ENCODE data around the gene SOX15. TPM values are rescaled to one million over a fixed set of nuclear protein-coding genes. Genes with fewer than 3 reads are reported as not detected.

Gene SOX15
- total RNA-seq, 1 experiment from 2014 or later, result 0.33 TPM

- peaks cover 30% of the 10 kb centered on the region for H3K4me1 ChIP-seq (ENCODE audit: control insufficient read depth, insufficient read depth, low read length)
- peaks cover 4% of the 10 kb centered on the region; the same call in 1 of the 2 replicates for H3K36me3 ChIP-seq (ENCODE audit: control insufficient read depth, insufficient read depth, low read length)
- TF ChIP-seq TCF7L2 (IDR thresholded peaks at IDR 0.05; ENCODE audit: low read depth, low read length), result no peak
- no peak for TF ChIP-seq SIN3A (IDR thresholded peaks at IDR 0.05; ENCODE audit: borderline replicate concordance, insufficient read depth, low read depth, low read length)
- no peak for TF ChIP-seq REST (IDR thresholded peaks at IDR 0.05; ENCODE audit: insufficient read depth in 1 of 2, low read depth in 2 of 2, low read length in 1 of 2)
- no peak for TF ChIP-seq CTCF (IDR thresholded peaks at IDR 0.05)
- TF ChIP-seq POLR2AphosphoS5 (IDR thresholded peaks at IDR 0.05; ENCODE audit: low read depth, low read length), result no peak
- no peaks in the 10 kb centered on the region for H3K27me3 ChIP-seq (ENCODE audit: control insufficient read depth, insufficient read depth, low read length)
- H3K27ac ChIP-seq (ENCODE audit: low read length), result peak within 1 kb of the TSS; percentile 76
- no peak for ATAC-seq
- no peaks in the 10 kb centered on the region for H3K9me3 ChIP-seq (ENCODE audit: control insufficient read depth, insufficient read depth, low read depth, low read length)
- ChIA-PET CTCF (no interaction called here), POLR2A (no interaction called here)
- BruUV-seq (replicated peaks), result no TSS peak
- DNase-seq (ENCODE audit: low read depth, low spot score), result no peak
- H3K4me3 ChIP-seq (ENCODE audit: low read depth in 2 of 2, low read length in 2 of 2), result peak within 1 kb of the TSS in 1 of 2 experiments; percentile 23; a peak in 2 of 4 replicates
- intact Hi-C loops (cut with micrococcal nuclease; ENCODE audit: unreplicated experiment), result no loop called here
- in situ Hi-C loops (cut with HindIII; ENCODE audit: low pct_unique_long_range_greater_than_20kb, low sequenced_read_pairs), result no loop called here
These were observed 31.2 kb downstream of the SOX15 start, which contains the start of gene TNFSF13 for GRCh38 chr17:7558544-7559319. Gene TNFSF13 (plus strand): TSS chr17:7558750. CDS start chr17:7559040, 290 bp downstream.

- ATAC-seq (peak; percentile 44), DNase-seq (ENCODE audit: low read depth, low spot score) (no peak)
- H3K27ac ChIP-seq (ENCODE audit: low read length), result peak overlapping the region; percentile 76
- no peaks in the 10 kb centered on the region for H3K27me3 ChIP-seq (ENCODE audit: control insufficient read depth, insufficient read depth, low read length)
- H3K4me1 ChIP-seq (ENCODE audit: control insufficient read depth, insufficient read depth, low read length), result peaks cover 30% of the 10 kb centered on the region
- H3K9me3 ChIP-seq (ENCODE audit: control insufficient read depth, insufficient read depth, low read depth, low read length), result no peaks in the 10 kb centered on the region
- H3K36me3 ChIP-seq (ENCODE audit: control insufficient read depth, insufficient read depth, low read length), result peaks cover 4% of the 10 kb centered on the region; the same call in 1 of the 2 replicates
- peak overlapping the region in 1 of 2 experiments; percentile 23; a peak in 2 of 4 replicates for H3K4me3 ChIP-seq (ENCODE audit: low read depth in 2 of 2, low read length in 2 of 2)
- no peak for TF ChIP-seq POLR2AphosphoS5 (IDR thresholded peaks at IDR 0.05; ENCODE audit: low read depth, low read length)
- TF ChIP-seq REST (IDR thresholded peaks at IDR 0.05; ENCODE audit: insufficient read depth in 1 of 2, low read depth in 2 of 2, low read length in 1 of 2), result no peak
- no peak for TF ChIP-seq CTCF (IDR thresholded peaks at IDR 0.05)
- TF ChIP-seq TCF7L2 (IDR thresholded peaks at IDR 0.05; ENCODE audit: low read depth, low read length), result no peak
- TF ChIP-seq SIN3A (IDR thresholded peaks at IDR 0.05; ENCODE audit: borderline replicate concordance, insufficient read depth, low read depth, low read length), result no peak
- CTCF ChIA-PET, result interaction anchor here (0.6 kb wide), 1 partner anchor 151 kb away, joined by 4 read pairs; no protein-coding TSS in a partner anchor
- in situ Hi-C loops (cut with HindIII; ENCODE audit: low pct_unique_long_range_greater_than_20kb, low sequenced_read_pairs) (no loop called here), intact Hi-C loops (cut with micrococcal nuclease; ENCODE audit: unreplicated experiment) (no loop called here)
- no TSS peak for BruUV-seq (replicated peaks)
- POLR2A ChIA-PET, result no interaction called here
These were observed 31.9 kb downstream of the SOX15 start for GRCh38 chr17:7557775-7558543.
